ENCODE results near the gene LRRC27.

The LRRC27 gene

DNA sequence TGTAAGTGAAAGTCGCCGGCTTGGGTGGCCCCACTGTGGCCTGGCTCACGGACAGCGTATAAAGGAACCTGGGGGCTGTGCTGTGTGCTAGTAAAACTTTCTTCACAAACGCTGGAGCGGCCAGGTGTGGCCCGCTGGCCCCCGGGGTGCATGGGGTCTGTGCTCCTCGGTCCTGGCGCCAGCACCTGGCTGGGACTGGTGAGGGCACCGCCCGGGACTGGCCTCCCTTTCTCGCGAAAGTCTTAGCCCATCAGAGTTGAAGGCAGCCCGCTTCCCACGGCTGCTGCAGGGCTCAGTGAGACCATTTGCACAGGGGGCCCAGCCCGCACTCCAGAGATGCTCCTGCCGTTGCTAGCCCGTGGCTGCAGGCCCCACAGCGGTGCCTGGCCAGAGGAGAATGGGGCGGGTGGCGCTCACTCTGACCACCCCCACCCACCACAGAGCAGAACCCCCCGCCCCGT, 70.8 kb downstream of the LRRC27 start:
- DNase-seq (ENCODE audit: low read depth in 2 of 2) = no peak

GRCh38 chr10:132403511-132404168, 71.6 kb downstream of the LRRC27 start:
- no peak for DNase-seq (ENCODE audit: low read depth in 2 of 2)

DNA sequence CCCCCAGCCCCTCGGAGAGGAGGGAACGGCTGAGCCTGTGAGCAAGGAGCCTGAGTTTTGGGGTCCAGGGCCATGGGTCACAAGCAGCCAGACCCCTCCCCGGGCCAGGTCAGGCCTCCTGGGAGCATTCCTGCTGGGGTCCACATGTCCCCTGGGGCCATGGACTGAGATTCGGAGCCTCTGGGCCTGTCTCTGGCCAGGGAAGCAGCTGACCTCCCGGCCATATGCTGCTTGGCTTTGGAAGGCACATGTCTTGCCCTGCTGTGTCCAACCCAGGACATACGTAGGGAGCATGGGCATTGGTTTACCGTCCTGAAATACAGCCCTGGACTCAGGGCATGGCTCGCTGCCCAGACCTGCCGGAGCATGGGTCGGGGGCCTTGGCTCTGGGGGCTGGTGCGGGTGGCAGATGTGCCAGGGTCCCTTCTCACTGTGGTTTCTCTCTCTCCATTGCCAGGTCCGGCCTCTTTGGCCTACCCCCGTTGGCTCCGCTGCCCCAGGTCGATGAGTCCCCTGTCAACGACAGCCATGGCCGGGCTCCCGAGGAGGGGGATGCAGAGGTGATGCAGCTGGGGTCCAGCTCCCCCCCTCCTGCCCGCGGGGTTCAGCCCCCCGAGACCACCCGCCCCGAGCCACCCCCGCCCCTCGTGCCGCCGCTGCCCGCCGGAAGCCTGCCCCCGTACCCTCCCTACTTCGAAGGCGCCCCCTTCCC, 72.3 kb downstream of the LRRC27 start:
- no peak for DNase-seq (ENCODE audit: low read depth in 2 of 2)

DNA sequence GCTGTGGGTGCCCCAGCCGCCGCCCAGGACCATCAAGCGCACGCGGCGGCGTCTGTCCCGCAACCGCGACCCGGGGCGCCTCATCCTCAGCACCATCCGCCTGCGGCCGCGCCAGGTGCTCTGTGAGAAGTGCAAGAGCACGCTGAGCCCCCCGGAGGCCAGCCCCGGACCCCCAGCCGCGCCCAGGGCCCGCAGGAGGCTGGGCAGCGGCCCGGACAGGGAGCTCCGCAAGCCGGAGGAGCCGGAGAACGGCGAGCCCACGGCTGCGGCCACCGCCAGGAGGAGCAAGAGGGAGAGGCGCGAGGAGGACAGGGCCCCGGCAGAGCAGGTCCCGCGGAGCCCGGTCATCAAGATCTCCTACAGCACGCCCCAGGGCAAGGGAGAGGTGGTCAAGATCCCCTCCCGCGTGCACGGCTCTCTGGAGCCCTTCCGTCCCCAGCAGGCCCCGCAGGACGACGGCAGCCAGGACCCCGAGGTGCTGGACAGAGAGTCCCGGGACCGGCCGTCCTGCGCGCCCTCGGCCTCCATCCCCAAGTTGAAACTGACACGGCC, 73.0 kb downstream of the LRRC27 start:
- no peak for DNase-seq (ENCODE audit: low read depth in 2 of 2)

GRCh38 chr10:132405463-132405991, 73.5 kb downstream of the LRRC27 start:
- DNase-seq (ENCODE audit: low read depth in 2 of 2) = no peak

DNA sequence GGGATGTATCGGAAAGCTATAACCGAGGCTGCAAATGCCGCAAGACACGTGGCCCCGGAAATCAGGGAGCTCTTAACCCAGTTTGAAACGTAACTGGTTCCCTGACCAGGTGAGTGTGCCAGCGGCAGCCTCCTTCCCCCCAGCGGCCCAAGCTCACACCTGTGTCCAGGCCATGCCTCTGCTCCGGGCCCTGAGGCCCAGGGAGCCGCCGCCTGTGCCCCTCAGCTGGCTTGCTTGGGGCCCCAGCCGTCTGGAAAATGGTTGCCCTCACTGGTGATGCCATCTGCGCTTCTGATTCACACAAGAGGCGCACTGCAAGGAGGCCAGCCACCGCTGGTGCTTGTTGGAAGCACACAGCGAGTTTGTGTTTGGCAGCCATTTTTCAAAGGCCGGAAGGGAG, 74.2 kb downstream of the LRRC27 start:
- no peak for DNase-seq (ENCODE audit: low read depth in 2 of 2)

DNA sequence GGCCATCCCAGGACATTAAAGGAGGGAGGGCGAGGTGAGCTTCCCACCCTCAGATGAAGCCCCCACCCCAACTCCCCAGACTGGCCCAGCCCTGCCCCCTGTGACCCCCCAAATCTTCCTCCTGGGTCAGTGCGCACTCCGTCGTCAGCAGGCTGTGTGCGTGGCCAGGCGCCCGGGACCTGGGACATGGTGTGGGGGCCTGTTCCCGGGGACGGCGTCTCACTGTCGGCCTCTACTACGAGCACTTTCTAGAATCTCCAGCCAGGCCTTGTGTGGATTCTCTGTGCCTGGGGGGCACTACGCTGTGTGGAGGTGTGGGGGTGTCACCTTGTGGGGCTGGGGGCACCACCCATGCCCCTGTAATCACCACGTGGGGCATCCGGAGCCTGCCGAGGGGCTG, 74.8 kb downstream of the LRRC27 start:
- DNase-seq (ENCODE audit: low read depth in 2 of 2) = no peak

- no peak for DNase-seq (ENCODE audit: low read depth in 2 of 2)
Observed at GRCh38 chr10:132407243-132407746, 75.3 kb downstream of the LRRC27 start.

DNA sequence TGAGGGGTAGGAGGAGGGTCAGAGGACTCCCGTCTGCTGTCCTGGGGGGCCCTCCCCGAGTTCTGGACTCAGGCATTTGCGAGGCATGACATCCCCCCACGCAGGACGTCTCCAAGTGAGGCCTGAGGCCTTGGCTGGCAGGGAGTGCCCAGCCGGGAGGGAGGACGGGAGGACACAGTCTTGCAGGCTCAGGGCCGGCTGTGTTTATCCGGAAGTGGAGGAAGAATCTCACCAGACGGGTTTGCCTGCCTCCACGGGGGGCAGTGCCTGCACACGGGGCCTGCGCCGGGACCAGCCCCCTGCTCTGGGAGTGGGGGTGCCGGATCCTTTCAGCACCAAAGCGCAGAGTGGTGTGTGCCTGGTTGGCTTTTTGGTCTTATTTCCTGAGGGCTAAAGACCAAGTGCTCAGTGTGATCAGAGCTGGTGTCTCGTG, 75.9 kb downstream of the LRRC27 start:
- no peak for DNase-seq (ENCODE audit: low read depth in 2 of 2)

GRCh38 chr10:132408367-132408781, 76.4 kb downstream of the LRRC27 start:
- no peak for DNase-seq (ENCODE audit: low read depth in 2 of 2)

- DNase-seq (ENCODE audit: low read depth in 2 of 2) = no peak
Observed at GRCh38 chr10:132408823-132409666, 77.1 kb downstream of the LRRC27 start.

- DNase-seq (ENCODE audit: low read depth in 2 of 2) = no peak
Observed at GRCh38 chr10:132409667-132410028, 77.7 kb downstream of the LRRC27 start.

DNA sequence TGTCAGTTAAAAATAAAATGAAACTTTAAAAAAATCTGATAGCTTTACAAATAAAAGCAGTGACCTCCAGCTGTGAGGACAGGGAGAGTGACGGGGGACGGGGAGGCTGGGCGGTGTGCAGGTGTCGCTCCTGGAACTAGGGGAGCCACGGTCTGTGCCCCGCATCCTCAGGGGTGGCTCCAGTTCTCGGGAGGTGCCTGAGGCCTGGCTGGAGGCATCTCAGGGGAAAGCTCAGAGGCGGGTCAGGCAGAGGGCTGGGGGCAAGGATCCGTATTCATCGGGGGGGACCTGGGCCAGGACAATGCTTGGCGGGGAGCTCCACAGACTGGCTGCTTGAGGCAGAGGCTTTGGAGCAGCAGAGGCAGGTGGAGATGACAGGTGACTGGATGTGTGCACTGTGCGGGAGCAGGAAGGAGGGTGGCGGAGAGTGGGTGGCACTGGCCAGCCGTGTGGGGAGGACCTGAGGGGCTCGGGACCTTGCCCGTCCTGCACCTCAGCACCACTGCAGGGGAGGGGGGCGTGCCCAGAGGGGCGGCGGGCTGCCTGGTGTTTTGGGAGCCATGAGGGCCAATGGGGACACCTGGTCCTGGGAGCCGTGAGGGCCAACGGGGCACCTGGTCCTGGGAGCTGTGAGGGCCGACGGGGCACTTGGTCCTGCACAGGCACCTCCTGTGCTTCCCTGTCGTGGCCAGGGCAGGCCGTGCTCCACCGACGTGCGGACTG, 78.2 kb downstream of the LRRC27 start:
- DNase-seq (ENCODE audit: low read depth in 2 of 2) = no peak

DNA sequence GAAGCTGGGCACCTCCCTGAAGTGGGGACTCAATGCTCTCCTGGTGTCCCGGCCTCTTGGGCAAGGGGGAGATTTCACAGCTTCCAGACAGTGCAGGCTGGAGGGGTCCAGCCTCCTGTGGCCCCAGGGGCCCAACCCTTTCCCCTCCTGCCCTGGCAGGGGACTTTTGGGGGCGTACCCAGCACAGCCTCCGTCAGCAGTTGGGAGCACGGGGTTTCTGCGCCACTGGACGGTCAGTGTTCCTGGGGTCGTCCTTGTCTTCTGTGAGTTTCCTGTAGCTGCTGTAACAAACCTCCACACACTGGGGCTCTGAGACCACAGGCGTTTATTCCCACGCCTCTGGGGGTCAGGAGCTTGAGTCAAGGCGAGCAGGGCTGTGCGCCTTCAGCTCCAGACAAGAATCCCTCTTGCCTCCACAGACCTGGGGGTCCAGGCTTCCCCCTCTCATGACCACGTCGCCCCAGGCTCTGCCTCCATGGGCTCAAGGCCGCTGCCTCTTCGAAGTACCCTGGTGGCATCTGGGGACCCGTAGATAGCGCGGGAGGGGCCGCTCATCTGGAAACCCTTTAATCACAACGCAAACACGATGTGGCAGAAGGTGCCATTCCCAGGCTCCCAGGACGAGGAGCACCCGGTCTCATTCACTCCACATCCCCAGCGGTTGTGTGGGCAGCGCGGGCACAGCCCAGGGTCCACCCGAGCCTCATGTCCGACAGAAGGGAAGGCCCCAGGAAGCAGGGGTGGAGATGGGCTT, 79.0 kb downstream of the LRRC27 start:
- DNase-seq (ENCODE audit: low read depth in 2 of 2) = no peak

DNA sequence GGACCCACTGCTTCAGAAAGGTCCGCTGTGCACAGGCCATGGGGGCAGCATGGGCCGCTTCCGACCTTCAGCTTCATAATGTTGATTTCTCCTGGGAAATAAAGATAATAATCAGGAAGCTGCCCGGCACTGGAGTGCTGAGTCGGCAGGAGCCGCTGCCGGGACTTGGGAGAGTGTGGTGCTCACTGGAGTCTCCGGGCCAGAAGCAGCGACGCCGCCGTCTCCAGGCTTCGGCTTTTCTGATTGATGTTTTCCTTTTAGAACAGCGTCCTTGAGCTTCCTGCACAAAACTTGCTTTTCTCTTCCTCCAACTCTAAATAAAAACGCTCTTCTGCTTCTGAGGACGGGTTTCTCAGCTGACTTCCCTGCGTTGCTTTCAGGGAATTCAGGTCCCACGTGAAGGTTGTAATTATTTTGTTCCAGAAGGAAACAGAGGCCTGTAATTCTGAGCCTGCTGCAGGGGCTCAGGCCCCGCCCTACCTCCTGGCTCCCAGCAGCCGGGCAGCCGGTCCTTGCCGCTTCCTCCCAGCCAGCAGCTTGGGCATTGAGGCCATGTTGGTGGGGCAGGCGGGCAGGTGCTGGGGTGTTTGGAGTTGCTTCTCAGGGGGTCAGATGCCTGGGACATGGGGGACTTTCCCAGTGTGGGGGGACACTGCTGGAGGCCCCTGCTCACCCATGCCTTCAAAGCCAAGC, 79.7 kb downstream of the LRRC27 start:
- no peak for DNase-seq (ENCODE audit: low read depth in 2 of 2)

DNA sequence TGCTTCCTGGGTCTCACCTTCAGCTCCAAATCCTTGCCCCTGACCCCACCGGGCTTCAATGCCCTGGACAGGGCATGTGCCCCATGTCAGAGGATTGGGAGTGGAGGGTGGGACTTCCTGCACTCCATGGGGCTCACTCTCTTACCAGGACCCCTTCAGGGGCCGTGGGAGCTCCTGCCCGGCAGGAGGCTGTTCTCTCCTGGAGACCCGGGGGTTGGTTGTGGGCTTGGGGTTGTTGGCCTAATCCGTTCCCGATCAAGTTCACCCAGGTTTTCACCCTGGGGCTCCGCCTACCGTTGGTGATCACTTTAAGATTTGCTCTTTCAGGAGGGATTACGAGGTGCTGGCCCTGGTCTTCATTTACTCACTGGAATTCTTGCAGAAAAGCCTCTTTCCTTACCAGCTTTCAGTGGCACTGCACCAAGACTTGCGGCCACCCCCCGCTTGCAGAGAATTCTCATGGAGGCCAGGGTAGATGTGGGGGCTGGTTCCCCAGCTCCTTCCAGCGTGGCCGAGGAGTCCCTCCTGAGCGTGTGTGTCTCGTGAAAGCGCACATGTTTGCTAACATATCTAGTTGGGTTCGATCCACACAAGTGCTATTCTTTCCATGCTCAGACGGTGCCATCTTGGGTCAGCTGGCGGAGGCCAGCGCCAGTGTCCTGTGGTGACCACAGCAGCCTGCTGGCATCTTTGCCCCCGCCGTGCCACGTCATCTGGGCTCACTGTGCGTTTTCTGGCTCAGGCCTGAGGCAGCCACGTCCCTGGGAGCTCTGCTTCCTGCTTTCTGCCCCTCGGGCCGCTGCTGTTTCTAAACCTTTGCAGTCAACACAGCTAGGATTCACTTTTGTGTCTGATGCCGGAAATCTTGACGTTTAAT, 80.6 kb downstream of the LRRC27 start:
- DNase-seq (ENCODE audit: low read depth in 2 of 2) = no peak

- no peak for DNase-seq (ENCODE audit: low read depth in 2 of 2)
Observed at GRCh38 chr10:132413226-132414205, 81.5 kb downstream of the LRRC27 start.
